ENCODE results near the gene ARHGEF3. TPM values are rescaled to one million over a fixed set of nuclear protein-coding genes. Genes with fewer than 3 reads are reported as not detected.

Gene ARHGEF3
- total RNA-seq, 1 donor from 2014 or later: 37.5 TPM

GRCh38 chr3:56688191-56688590, 113.6 kb downstream of the ARHGEF3 start:
- ATAC-seq (no peak), DNase-seq (no peak)
- H3K4me3 ChIP-seq: no peak overlapping the region
- no peaks in the 10 kb centered on the region for H3K27me3 ChIP-seq
- H3K4me1 ChIP-seq: peaks cover 5% of the 10 kb centered on the region
- no peaks in the 10 kb centered on the region for H3K36me3 ChIP-seq
- TF ChIP-seq, protein P1, sequence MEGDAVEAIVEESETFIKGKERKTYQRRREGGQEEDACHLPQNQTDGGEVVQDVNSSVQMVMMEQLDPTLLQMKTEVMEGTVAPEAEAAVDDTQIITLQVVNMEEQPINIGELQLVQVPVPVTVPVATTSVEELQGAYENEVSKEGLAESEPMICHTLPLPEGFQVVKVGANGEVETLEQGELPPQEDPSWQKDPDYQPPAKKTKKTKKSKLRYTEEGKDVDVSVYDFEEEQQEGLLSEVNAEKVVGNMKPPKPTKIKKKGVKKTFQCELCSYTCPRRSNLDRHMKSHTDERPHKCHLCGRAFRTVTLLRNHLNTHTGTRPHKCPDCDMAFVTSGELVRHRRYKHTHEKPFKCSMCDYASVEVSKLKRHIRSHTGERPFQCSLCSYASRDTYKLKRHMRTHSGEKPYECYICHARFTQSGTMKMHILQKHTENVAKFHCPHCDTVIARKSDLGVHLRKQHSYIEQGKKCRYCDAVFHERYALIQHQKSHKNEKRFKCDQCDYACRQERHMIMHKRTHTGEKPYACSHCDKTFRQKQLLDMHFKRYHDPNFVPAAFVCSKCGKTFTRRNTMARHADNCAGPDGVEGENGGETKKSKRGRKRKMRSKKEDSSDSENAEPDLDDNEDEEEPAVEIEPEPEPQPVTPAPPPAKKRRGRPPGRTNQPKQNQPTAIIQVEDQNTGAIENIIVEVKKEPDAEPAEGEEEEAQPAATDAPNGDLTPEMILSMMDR (IDR thresholded peaks at IDR 0.05): no peak
- no peaks in the 10 kb centered on the region for H3K9me3 ChIP-seq
- H3K27ac ChIP-seq: no peak overlapping the region
- intact Hi-C loops (cut with DNase I): no loop called here

- Histone ChIP-seq H3K4me3 (no peak overlapping the region), H3K27me3 (no peaks in the 10 kb centered on the region), H3K36me3 (no peaks in the 10 kb centered on the region), H3K27ac (no peak overlapping the region), H3K4me1 (peaks cover 28% of the 10 kb centered on the region), H3K9me3 (no peaks in the 10 kb centered on the region)
- DNase-seq (no peak), ATAC-seq (no peak)
- intact Hi-C loops (cut with DNase I): no loop called here
- TF ChIP-seq, protein P1 (IDR thresholded peaks at IDR 0.05): no peak
These were observed 117.7 kb downstream of the ARHGEF3 start for GRCh38 chr3:56684029-56684428.

DNA sequence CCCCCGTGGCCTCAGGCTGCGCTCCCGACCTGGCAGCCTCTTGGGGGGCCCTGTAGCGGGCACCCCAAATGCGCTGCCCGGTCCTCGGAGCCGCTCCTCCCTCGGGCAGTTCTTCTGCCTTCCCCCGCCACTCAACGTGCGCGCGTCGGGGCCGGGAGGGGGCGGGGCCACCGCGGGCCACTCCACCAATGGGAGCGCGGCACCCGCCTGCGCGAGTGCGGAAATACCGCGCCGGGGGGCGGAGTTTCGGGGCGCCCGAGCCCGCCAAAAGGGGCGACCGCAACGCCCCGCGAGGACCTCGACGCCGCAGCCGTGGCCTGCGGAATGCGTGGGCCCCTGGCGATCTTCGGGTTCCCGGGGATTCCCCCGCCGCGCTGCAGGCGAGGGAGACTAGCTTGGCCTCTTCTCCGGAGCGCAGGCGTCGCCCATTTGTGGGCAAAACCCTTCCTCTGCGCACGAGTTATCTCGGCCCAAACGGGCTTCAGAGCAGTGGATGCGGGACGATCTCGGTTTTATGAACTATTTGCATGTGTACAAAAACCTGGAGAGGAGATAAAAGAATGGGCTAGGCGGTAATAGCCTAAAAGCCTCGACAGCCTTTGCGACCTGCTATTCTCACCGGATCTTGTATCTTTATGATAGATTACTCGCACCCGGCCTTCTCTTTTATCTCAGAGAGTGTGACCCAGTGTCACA, 118.5 kb downstream of the ARHGEF3 start, which contains the start of gene TASOR:
TASOR (minus strand) TSS at position 144 of the 696 bp plus-strand sequence. CDS start 259 bp downstream, outside the sequence.
- TF ChIP-seq, protein P1 (IDR thresholded peaks at IDR 0.05): no peak
- peak; percentile 98 for ATAC-seq
- peaks cover 34% of the 10 kb centered on the region for H3K4me1 ChIP-seq
- no peaks in the 10 kb centered on the region for H3K36me3 ChIP-seq
- no peaks in the 10 kb centered on the region for H3K9me3 ChIP-seq
- peak; percentile 95 for DNase-seq
- no peaks in the 10 kb centered on the region for H3K27me3 ChIP-seq
- peak within 1 kb of the TSS; percentile 97 for H3K27ac ChIP-seq
- intact Hi-C loops (cut with DNase I): no loop called here
- peak within 1 kb of the TSS; percentile 78 for H3K4me3 ChIP-seq

- intact Hi-C loops (cut with DNase I): no loop called here
- TF ChIP-seq, protein P1 (IDR thresholded peaks at IDR 0.05): peak; percentile 6
- H3K4me3 ChIP-seq: peak overlapping the region; percentile 78
- no peaks in the 10 kb centered on the region for H3K27me3 ChIP-seq
- H3K9me3 ChIP-seq: no peaks in the 10 kb centered on the region
- peak overlapping the region; percentile 97 for H3K27ac ChIP-seq
- peak; percentile 86 for ATAC-seq
- DNase-seq: peak; percentile 89
- no peaks in the 10 kb centered on the region for H3K36me3 ChIP-seq
- peaks cover 37% of the 10 kb centered on the region for H3K4me1 ChIP-seq
These were observed 119.2 kb downstream of the ARHGEF3 start for GRCh38 chr3:56682462-56683121.

GRCh38 chr3:56681984-56682461, 119.7 kb downstream of the ARHGEF3 start:
- intact Hi-C loops (cut with DNase I): no loop called here
- H3K9me3 ChIP-seq: no peaks in the 10 kb centered on the region
- no peaks in the 10 kb centered on the region for H3K27me3 ChIP-seq
- DNase-seq (no peak), ATAC-seq (no peak)
- peak overlapping the region; percentile 97 for H3K27ac ChIP-seq
- no peaks in the 10 kb centered on the region for H3K36me3 ChIP-seq
- TF ChIP-seq, protein P1 (IDR thresholded peaks at IDR 0.05): no peak
- H3K4me3 ChIP-seq: peak overlapping the region; percentile 78
- peaks cover 37% of the 10 kb centered on the region for H3K4me1 ChIP-seq

Measured in upper lobe of right lung (tissue), 1 donor.